SK-N-SH treated with all-trans-retinoic acid at 6 μM for 48 hours (cell line): ENCODE results near the gene B4GALNT4.

Experiments
- ARNTL ChIP-seq: fragments of 450-650 bp; formaldehyde crosslinking; IDR thresholded peaks from 2 replicates; pipeline ENCODE4 v1.5.0; 2020; ENCODE audit warnings: low read depth, mild to moderate bottlenecking, moderate library complexity, borderline replicate concordance
- OSR1 ChIP-seq: fragments of 250-450 bp; sonication (Bioruptor Pico); IDR thresholded peaks from 2 replicates; pipeline ENCODE4 v1.8.0; 2022; ENCODE audit warnings: moderate library complexity, mild to moderate bottlenecking, inconsistent platforms
- SNAI2 ChIP-seq: fragments of 250-450 bp; sonication (Bioruptor Pico); IDR thresholded peaks from 2 replicates; pipeline ENCODE4 v1.5.0; 2020; ENCODE audit warnings: mild to moderate bottlenecking, moderate library complexity
- TCF4 ChIP-seq: fragments of 250-450 bp; sonication (Bioruptor Pico); IDR thresholded peaks from 2 replicates; pipeline ENCODE4 v1.8.0; 2021; ENCODE audit warnings: mild to moderate bottlenecking, moderate library complexity, borderline replicate concordance
- TF ChIP-seq, protein P1 (sequence below): fragments of 250-450 bp; sonication (Bioruptor Pico); IDR thresholded peaks from 2 replicates; pipeline ENCODE4 v1.5.0; 2020; ENCODE audit warnings: mild to moderate bottlenecking, moderate library complexity

- no peak for TF ChIP-seq TCF4 (CRISPR knock-in tag)
- TF ChIP-seq OSR1, result no peak
- TF ChIP-seq ARNTL (CRISPR knock-in tag), result no peak
- TF ChIP-seq SNAI2 (CRISPR knock-in tag), result no peak
- TF ChIP-seq, protein P1, sequence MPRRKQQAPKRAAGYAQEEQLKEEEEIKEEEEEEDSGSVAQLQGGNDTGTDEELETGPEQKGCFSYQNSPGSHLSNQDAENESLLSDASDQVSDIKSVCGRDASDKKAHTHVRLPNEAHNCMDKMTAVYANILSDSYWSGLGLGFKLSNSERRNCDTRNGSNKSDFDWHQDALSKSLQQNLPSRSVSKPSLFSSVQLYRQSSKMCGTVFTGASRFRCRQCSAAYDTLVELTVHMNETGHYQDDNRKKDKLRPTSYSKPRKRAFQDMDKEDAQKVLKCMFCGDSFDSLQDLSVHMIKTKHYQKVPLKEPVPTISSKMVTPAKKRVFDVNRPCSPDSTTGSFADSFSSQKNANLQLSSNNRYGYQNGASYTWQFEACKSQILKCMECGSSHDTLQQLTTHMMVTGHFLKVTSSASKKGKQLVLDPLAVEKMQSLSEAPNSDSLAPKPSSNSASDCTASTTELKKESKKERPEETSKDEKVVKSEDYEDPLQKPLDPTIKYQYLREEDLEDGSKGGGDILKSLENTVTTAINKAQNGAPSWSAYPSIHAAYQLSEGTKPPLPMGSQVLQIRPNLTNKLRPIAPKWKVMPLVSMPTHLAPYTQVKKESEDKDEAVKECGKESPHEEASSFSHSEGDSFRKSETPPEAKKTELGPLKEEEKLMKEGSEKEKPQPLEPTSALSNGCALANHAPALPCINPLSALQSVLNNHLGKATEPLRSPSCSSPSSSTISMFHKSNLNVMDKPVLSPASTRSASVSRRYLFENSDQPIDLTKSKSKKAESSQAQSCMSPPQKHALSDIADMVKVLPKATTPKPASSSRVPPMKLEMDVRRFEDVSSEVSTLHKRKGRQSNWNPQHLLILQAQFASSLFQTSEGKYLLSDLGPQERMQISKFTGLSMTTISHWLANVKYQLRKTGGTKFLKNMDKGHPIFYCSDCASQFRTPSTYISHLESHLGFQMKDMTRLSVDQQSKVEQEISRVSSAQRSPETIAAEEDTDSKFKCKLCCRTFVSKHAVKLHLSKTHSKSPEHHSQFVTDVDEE (CRISPR knock-in tag), result no peak
These were observed 8.0 kb downstream of the B4GALNT4 start for GRCh38 chr11:377174-377865.
